HG02970 (cell line): ENCODE measurements around the gene LUM.
A peak's percentile ranks its signal among the peaks of the same experiment; 100 is the strongest.
"Not testable (repeated sequence)": the region's sequence is repeated elsewhere in the genome, so short reads cannot be mapped to it uniquely, and the experiment has no call there.

Experiments used
- ATAC-seq: cut with Tn5 transposase; IDR thresholded peaks from one replicate; pipeline ENCODE4 v1.9.1; 2021; ENCODE audit warnings: mild to moderate bottlenecking, moderate library complexity, moderate number of reproducible peaks; ENCODE audit not compliant: unreplicated experiment, low FRiP score

LUM gene

GRCh38 chr12:91110311-91110924 is 876 bp downstream of the LUM start:
- no peak for ATAC-seq

GRCh38 chr12:91109581-91110310 is 1.5 kb downstream of the LUM start:
- no peak for ATAC-seq

GRCh38 chr12:91109148-91109564 is 2.1 kb downstream of the LUM start:
- ATAC-seq: peak; percentile 90

- no peak for ATAC-seq
Measured at GRCh38 chr12:91108196-91108755, 3.0 kb downstream of the LUM start.

GRCh38 chr12:91106283-91106682 is 5.0 kb downstream of the LUM start:
- ATAC-seq: no peak

- no peak for ATAC-seq
Measured at GRCh38 chr12:91105807-91106206, 5.5 kb downstream of the LUM start.

- ATAC-seq: no peak
Measured at GRCh38 chr12:91104812-91105466, 6.4 kb downstream of the LUM start.

GRCh38 chr12:91103624-91104023 is 7.7 kb downstream of the LUM start:
- no peak for ATAC-seq

GRCh38 chr12:91103101-91103500 is 8.2 kb downstream of the LUM start:
- ATAC-seq: no peak

- ATAC-seq: no peak
Measured at GRCh38 chr12:91100906-91101305, 10.4 kb downstream of the LUM start.

- no peak for ATAC-seq
Measured at GRCh38 chr12:91099836-91100235, 11.5 kb downstream of the LUM start.

- no peak for ATAC-seq
Measured at GRCh38 chr12:91099341-91099740, 12.0 kb downstream of the LUM start.

GRCh38 chr12:91098941-91099340 is 12.4 kb downstream of the LUM start:
- ATAC-seq: no peak

- ATAC-seq: no peak
Measured at GRCh38 chr12:91098461-91098860, 12.8 kb downstream of the LUM start.

- ATAC-seq: no peak
Measured at GRCh38 chr12:91094957-91095356, 16.3 kb downstream of the LUM start.

GRCh38 chr12:91094032-91094662 is 17.1 kb downstream of the LUM start:
- no peak for ATAC-seq

GRCh38 chr12:91093341-91093740 is 18.0 kb downstream of the LUM start:
- no peak for ATAC-seq

GRCh38 chr12:91091916-91092715 is 19.2 kb downstream of the LUM start:
- ATAC-seq: no peak

GRCh38 chr12:91089953-91090352 is 21.3 kb downstream of the LUM start:
- ATAC-seq: not testable (repeated sequence)

GRCh38 chr12:91080041-91080440 is 31.3 kb downstream of the LUM start:
- ATAC-seq: no peak
